K562 (cell line): ENCODE results near the gene NDUFA7. TPM values are rescaled to one million over a fixed set of nuclear protein-coding genes. Genes with fewer than 3 reads are reported as not detected.
A peak's percentile ranks its signal among the peaks of the same experiment; 100 is the strongest.

ENCODE experiments used
- CTCF ChIP-seq, 3 experiments: IDR thresholded peaks in 2 of 3; conservative IDR thresholded peaks in 1 of 3; 2 replicates each; pipeline ENCODE4 v1.5.1; 2011 to 2012; ENCODE audit warnings: low read length in 3 of 3, mild to moderate bottlenecking in 3 of 3, control low read depth in 2 of 3, improper control_type of control experiment in 1 of 3, inconsistent platforms in 1 of 3, low read depth in 1 of 3, mixed read lengths in 1 of 3, moderate library complexity in 1 of 3; ENCODE audit not compliant: insufficient read depth in 2 of 3
- GTF2B ChIP-seq: IDR thresholded peaks from 2 replicates; pipeline ENCODE4 v1.6.1; 2011; ENCODE audit not compliant: insufficient read length; ENCODE audit errors: extremely low read depth
- HSF4 ChIP-seq: fragments of 250-450 bp; sonication (Bioruptor Pico); IDR thresholded peaks from 2 replicates; pipeline ENCODE4 v2.1.2; 2022; ENCODE audit warnings: mild to moderate bottlenecking, moderate library complexity, borderline replicate concordance
- POLR3A ChIP-seq: IDR thresholded peaks from 2 replicates; pipeline ENCODE4 v1.6.1; 2011; ENCODE audit warnings: borderline replicate concordance, mild to moderate bottlenecking, moderate library complexity; ENCODE audit not compliant: insufficient read length, insufficient read depth; ENCODE audit errors: extremely low read depth
- RB1 ChIP-seq: fragments of 450-650 bp; IDR thresholded peaks from 2 replicates; pipeline ENCODE4 v1.6.1; 2017; ENCODE audit warnings: low read depth, mild to moderate bottlenecking
- SPI1 ChIP-seq: IDR thresholded peaks from 2 replicates; pipeline ENCODE4 v1.6.1; 2011; ENCODE audit warnings: low read depth, low read length, control low read depth, borderline replicate concordance
- SRSF9 ChIP-seq: fragments of 200-400 bp; formaldehyde crosslinking; IDR thresholded peaks from 2 replicates; pipeline ENCODE4 v1.6.1; 2017; ENCODE audit warnings: low read depth, low read length, borderline replicate concordance
- TBL1XR1 ChIP-seq, 2 experiments: IDR thresholded peaks; 2 replicates each; pipeline ENCODE4 v1.6.1; 2012; ENCODE audit warnings: improper control_type of control experiment in 2 of 2, low read length in 2 of 2, mild to moderate bottlenecking in 1 of 2
- TFE3 ChIP-seq: fragments of 450-650 bp; formaldehyde crosslinking; IDR thresholded peaks from 2 replicates; pipeline ENCODE4 v1.4.0; 2020; ENCODE audit warnings: mild to moderate bottlenecking, mixed read lengths
- ZNF134 ChIP-seq: fragments of 250-450 bp; sonication (Bioruptor Pico); conservative IDR thresholded peaks from 2 replicates; pipeline ENCODE4 v1.4.0; 2020
- ZNF253 ChIP-seq: fragments of 250-450 bp; sonication (Bioruptor Pico); conservative IDR thresholded peaks from 2 replicates; pipeline ENCODE4 v1.6.1; 2021; ENCODE audit warnings: mild to moderate bottlenecking
- ZNF282 ChIP-seq: sonication (generic); formaldehyde crosslinking; IDR thresholded peaks from 2 replicates; pipeline ENCODE4 v1.8.1; 2023; ENCODE audit warnings: missing genetic modification reagents
- ZNF639 ChIP-seq, 2 experiments: fragments of 200-800 bp in 1 of 2; sonication (Bioruptor generic) in 1 of 2; sonication (generic) in 1 of 2; formaldehyde crosslinking in 1 of 2; IDR thresholded peaks in 1 of 2; conservative IDR thresholded peaks in 1 of 2; 2 replicates each; pipeline versions ENCODE4 v1.5.0 to v1.6.1; 2016 to 2020; ENCODE audit warnings: missing compliant biosample characterization in 1 of 2, missing genetic modification characterization in 1 of 2, missing genetic modification reagents in 1 of 2
- ZNF75A ChIP-seq: fragments of 450-650 bp; formaldehyde crosslinking; IDR thresholded peaks from 2 replicates; pipeline ENCODE4 v1.4.0; 2020; ENCODE audit warnings: mild to moderate bottlenecking
- polyA plus RNA-seq, 8 experiments: library from polyadenylated mRNA; depleted of rRNA in 4 of 8; stranded (reverse) in 5 of 8; unstranded in 3 of 8; fragments of >200 nt; fragmentation: Nextera tagmentation in 2 of 8; fragmentation: Illumina TruSeq in 1 of 8; extraction: Ambion mirVana in 2 of 8; extraction: Trizol in 1 of 8; gene quantifications; 2 replicates each; pipeline versions ENCODE4 v1.2.1 to v1.2.3, GENCODE V29; 2011 to 2014; ENCODE audit warnings: inconsistent platforms in 1 of 8, missing spikeins in 1 of 8
- total RNA-seq, 7 experiments: library from RNA; depleted of rRNA in 6 of 7; stranded (reverse); fragments of >200 nt in 6 of 7; fragmentation: Illumina TruSeq in 2 of 7; extraction: Trizol in 2 of 7; gene quantifications; 2 replicates each; pipeline versions ENCODE4 v1.2.1 to v1.2.3, GENCODE V29; 2011 to 2021; ENCODE audit warnings: low replicate concordance in 1 of 7
- TF ChIP-seq, protein P1 (sequence below): sonication (generic); formaldehyde crosslinking; IDR thresholded peaks from 2 replicates; pipeline ENCODE4 v1.8.0; 2022; ENCODE audit warnings: mild to moderate bottlenecking, missing genetic modification reagents

Gene NDUFA7
- total and polyA plus RNA-seq, 9 of the 15 experiments (the other 6 are each of a cell fraction or from before 2014, with no cell fraction given): 70.8 to 348 (median 142) TPM

- no peak for TF ChIP-seq TFE3 (CRISPR knock-in tag)
- TF ChIP-seq POLR3A: no peak
- no peak for TF ChIP-seq ZNF134
- no peak for TF ChIP-seq SPI1
- TF ChIP-seq, protein P1, sequence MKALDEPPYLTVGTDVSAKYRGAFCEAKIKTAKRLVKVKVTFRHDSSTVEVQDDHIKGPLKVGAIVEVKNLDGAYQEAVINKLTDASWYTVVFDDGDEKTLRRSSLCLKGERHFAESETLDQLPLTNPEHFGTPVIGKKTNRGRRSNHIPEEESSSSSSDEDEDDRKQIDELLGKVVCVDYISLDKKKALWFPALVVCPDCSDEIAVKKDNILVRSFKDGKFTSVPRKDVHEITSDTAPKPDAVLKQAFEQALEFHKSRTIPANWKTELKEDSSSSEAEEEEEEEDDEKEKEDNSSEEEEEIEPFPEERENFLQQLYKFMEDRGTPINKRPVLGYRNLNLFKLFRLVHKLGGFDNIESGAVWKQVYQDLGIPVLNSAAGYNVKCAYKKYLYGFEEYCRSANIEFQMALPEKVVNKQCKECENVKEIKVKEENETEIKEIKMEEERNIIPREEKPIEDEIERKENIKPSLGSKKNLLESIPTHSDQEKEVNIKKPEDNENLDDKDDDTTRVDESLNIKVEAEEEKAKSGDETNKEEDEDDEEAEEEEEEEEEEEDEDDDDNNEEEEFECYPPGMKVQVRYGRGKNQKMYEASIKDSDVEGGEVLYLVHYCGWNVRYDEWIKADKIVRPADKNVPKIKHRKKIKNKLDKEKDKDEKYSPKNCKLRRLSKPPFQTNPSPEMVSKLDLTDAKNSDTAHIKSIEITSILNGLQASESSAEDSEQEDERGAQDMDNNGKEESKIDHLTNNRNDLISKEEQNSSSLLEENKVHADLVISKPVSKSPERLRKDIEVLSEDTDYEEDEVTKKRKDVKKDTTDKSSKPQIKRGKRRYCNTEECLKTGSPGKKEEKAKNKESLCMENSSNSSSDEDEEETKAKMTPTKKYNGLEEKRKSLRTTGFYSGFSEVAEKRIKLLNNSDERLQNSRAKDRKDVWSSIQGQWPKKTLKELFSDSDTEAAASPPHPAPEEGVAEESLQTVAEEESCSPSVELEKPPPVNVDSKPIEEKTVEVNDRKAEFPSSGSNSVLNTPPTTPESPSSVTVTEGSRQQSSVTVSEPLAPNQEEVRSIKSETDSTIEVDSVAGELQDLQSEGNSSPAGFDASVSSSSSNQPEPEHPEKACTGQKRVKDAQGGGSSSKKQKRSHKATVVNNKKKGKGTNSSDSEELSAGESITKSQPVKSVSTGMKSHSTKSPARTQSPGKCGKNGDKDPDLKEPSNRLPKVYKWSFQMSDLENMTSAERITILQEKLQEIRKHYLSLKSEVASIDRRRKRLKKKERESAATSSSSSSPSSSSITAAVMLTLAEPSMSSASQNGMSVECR (CRISPR knock-in tag): no peak
- TF ChIP-seq RB1: peak; percentile 27; the same call in 1 of the 2 replicates
- TF ChIP-seq HSF4 (CRISPR knock-in tag): no peak
- TF ChIP-seq ZNF253 (CRISPR knock-in tag): no peak
- no peak for TF ChIP-seq SRSF9
- no peak for TF ChIP-seq TBL1XR1 (IDR thresholded peaks at IDR 0.05; ENCODE audit: low read length in 2 of 2)
- TF ChIP-seq CTCF (IDR thresholded peaks at IDR 0.05 in 2 of 3, conservative IDR thresholded peaks at IDR 0.05 in 1 of 3; ENCODE audit: insufficient read depth in 2 of 3, low read depth in 1 of 3, low read length in 3 of 3): 0 out of 6 replicates have a peak, but pooled peaks of 2 of the 3 experiments have one; percentile 1 to 12
- no peak for TF ChIP-seq GTF2B
- TF ChIP-seq ZNF75A (CRISPR knock-in tag): no peak
- TF ChIP-seq ZNF639 (CRISPR knock-in tag; conservative IDR thresholded peaks at IDR 0.05 in 1 of 2, IDR thresholded peaks at IDR 0.05 in 1 of 2): no peak; a peak in 1 of 4 replicates
- TF ChIP-seq ZNF282 (CRISPR knock-in tag): no peak
Measured at GRCh38 chr19:8307400-8307964, 13.7 kb downstream of the NDUFA7 start (continued).
